GM12874 (cell line): ENCODE measurements around the gene LIPI.

Experiments
- TF ChIP-seq, protein P1 (sequence below): IDR thresholded peaks from 2 replicates; pipeline ENCODE4 v1.5.1; 2011; ENCODE audit warnings: low read depth, mild to moderate bottlenecking, control low read depth, low read length, moderate library complexity; ENCODE audit not compliant: insufficient read depth

LIPI gene

DNA sequence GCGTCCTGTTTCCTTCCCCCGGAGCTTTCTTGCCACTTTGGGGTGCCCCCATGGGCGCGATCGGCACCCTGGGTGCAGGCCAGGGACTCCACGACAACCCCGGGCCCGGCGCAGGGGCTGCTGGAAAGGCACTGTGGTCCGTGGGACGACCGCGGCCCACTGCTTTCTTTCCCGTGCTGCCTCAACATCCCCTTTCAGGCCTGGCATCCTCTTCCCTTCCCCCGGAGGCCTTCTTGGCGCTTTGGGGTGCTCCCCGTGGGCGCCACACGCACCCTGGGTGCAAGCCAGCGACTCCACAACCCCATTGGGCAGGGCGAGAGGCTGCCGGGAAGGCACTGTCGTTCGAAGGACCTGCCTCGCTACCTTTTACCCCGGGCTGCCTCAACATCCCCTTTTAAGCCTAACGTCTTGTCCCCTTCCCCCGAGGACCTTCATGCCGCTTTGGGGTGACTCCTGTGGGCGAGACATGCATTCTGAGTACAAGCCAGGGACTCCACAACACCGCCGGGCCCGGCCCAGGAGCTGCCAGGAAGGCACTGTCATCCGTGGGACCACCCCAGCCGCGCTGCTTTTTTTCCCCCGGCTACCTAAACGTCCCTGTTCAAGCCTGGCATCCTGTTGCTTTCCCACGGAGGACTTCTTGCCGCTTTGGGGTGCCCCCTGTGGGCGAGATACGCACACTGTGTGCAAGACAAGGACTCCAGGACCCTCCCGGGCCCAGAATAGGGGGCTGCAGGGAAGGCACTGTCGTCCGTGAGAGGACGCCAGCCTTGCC, 137.8 kb downstream of the LIPI start:
- TF ChIP-seq, protein P1, sequence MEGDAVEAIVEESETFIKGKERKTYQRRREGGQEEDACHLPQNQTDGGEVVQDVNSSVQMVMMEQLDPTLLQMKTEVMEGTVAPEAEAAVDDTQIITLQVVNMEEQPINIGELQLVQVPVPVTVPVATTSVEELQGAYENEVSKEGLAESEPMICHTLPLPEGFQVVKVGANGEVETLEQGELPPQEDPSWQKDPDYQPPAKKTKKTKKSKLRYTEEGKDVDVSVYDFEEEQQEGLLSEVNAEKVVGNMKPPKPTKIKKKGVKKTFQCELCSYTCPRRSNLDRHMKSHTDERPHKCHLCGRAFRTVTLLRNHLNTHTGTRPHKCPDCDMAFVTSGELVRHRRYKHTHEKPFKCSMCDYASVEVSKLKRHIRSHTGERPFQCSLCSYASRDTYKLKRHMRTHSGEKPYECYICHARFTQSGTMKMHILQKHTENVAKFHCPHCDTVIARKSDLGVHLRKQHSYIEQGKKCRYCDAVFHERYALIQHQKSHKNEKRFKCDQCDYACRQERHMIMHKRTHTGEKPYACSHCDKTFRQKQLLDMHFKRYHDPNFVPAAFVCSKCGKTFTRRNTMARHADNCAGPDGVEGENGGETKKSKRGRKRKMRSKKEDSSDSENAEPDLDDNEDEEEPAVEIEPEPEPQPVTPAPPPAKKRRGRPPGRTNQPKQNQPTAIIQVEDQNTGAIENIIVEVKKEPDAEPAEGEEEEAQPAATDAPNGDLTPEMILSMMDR = no peak

DNA sequence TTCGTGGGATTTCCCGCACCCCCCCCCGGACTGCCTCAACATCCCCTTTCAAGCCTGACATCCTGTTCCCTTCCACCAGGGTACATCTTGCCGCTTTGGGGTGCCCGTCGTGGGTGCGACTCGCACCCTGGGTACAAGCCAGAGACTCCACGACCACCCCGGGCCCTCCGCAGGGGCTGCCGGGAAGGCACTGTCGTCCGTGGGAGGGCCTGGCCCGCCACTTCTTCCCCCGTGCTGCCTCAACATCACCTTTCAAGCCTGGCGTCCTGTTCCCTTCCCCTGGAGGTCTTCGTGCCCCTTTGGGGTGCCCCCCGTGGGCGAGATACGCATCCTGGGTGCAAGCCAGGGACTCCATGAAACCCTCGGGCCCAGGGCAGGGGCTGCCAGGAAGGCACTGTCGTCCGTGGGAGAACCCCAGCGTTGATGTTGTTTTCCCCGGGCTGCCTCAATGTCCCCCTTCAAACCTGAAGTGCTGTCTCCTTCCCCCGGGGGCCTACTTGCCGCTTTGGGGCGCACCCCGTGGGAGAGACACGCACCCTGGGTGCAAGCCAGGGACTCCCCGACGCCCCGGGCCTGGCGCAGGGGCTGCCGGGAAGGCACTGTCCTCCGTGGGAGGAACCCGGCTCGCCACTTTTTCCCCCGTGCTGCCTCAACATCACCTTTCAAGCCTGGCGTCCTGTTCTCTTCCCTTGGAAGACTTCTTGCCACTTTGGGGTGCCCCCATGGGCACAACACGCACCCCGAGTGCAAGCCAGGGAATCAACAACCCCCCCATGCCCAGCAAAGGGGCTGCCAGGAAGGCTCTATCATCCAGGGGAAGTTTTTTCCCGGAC, 138.6 kb downstream of the LIPI start:
- TF ChIP-seq, protein P1 = no peak

DNA sequence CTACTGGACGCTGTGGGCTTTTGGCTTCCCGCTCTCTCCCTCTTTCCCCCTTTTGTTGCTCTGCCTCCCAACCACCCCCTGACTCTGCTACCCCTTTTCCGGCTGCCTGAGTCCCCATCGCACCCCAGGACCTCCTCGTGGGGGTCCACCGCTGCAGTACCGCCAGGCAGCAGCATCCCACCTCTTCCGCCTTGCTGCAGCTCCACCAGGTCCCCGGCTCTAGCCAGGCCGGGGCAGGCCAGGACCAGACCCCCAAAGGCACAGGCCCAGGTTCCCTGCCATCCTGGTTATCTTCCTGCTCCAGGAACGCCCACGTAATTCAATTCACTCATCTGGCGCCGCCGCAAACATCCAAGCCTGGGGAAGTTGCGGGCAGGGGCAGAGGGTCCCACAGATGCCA, 139.8 kb downstream of the LIPI start:
- TF ChIP-seq, protein P1 = no peak

DNA sequence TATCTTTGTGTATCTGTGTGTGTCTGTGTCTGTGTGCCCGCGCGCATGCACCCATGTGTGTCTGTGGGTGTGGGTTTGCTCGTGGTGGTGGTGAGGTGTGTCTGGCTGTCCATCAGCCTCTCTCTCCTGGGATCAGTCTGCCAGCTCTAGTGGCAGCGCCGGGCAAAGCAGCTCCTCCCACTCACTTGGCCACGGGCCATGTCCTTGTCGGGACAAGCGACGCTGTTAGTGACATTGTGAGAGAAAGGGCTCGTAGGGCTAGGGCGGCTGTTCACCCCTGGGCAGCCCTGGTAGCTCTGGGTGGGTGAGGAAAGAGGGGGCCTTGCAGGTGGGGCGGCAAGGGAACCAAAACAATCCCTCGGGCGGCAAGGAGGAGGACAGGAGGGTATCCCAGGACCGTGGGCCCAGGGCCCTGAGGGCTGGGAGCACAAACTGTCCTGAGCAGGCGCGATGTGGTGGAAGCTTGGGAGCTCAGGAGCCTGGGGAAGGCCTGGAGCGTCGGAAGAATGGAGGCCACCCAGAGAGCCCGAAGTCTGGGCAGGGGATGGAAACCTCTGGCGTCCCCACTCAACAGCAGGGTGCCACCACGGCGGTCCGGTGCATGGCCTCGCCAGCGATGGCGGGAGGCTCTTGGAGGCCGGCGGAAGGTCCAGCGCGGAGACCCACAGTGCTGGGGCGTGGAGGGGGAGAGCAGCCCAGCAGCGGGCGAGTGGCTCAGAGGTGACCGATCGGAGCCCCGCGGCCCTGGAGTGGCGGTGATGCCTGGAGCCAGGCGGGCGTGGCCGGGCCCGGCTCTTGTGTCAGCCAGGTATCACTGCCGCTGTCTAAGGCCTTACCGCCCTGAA, 140.5 kb downstream of the LIPI start:
- TF ChIP-seq, protein P1 = no peak

DNA sequence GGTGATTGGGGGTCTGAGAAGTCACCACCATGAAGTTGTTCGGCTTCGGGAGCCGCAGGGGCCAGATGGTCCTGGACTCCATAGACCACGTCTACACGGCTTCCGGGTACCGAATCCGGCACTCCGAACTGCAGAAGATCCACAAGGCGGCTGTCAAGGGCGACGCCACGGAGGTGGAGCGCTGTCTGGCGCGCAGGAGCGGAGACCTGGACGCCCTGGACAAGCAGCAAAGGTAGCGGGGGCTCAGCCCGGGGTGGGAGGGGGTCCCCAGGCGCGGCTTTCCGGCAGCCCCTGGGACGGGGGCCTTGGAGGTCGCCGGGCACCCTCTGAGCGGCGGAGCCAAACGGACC, 146.5 kb downstream of the LIPI start:
- TF ChIP-seq, protein P1 = no peak
